ENCODE results near the gene NEGR1.

NEGR1 gene

DNA sequence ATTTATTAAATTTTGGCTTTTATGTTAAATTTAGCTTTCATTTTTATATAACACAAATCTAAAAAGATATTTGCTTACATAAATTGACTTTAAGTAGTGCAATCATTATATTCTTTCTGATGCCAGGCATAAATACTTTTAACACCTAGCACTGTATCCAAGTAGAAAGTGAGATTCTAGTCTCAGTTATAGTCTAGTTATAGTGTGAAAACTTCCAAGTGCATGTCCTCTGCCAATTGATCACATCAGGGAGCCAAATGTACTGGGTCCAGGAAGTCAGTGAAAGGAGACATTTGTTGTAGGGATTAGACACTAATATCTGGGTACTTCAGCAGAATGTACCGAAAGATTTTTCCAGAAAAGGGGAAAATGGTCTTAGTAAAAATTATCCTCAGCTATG lies 910.8 kb downstream of the NEGR1 start:
- H3K36me3 ChIP-seq (ENCODE audit: control insufficient read depth in 2 of 2, insufficient read depth in 2 of 2, low read length in 2 of 2) = no peaks in the 10 kb centered on the region
- H3K9me3 ChIP-seq (ENCODE audit: control insufficient read depth in 2 of 2, low read length in 2 of 2) = no peaks in the 10 kb centered on the region
- no peak overlapping the region for H3K4me3 ChIP-seq (ENCODE audit: low read length in 2 of 2)
- H3K27me3 ChIP-seq (ENCODE audit: control insufficient read depth in 1 of 2, insufficient read depth in 2 of 2, low read length in 2 of 2) = no peaks in the 10 kb centered on the region
- H3K27ac ChIP-seq (ENCODE audit: low read length) = no peak overlapping the region
- no peaks in the 10 kb centered on the region for H3K4me1 ChIP-seq (ENCODE audit: control insufficient read depth, insufficient read depth, low read length)
- no peak overlapping the region for H3K9ac ChIP-seq (ENCODE audit: low read length in 2 of 2)

DNA sequence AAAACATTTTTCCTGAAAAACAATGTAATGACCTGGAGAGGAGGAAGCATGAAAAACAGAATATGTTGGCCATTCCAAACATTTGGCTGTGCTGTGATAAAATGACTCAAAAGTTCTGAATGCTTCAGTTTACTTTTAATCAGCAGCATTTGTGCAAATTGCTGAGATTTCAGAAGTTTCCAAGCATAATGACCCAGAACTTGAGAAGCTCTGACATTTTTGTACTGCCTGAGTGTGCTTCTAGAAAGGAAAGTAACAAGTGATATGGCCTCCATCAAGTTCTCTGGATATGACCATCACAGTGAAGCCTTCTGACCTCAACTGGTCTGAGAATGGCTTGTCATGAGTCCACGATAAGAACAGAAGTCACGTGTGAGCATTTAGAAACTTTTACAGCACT lies 918.1 kb downstream of the NEGR1 start:
- Histone ChIP-seq H3K4me3 (ENCODE audit: low read length in 2 of 2) (no peak overlapping the region), H3K27ac (ENCODE audit: low read length) (no peak overlapping the region), H3K9me3 (ENCODE audit: control insufficient read depth in 2 of 2, low read length in 2 of 2) (no peaks in the 10 kb centered on the region), H3K9ac (ENCODE audit: low read length in 2 of 2) (no peak overlapping the region), H3K4me1 (ENCODE audit: control insufficient read depth, insufficient read depth, low read length) (no peaks in the 10 kb centered on the region), H3K36me3 (ENCODE audit: control insufficient read depth in 2 of 2, insufficient read depth in 2 of 2, low read length in 2 of 2) (no peaks in the 10 kb centered on the region), H3K27me3 (ENCODE audit: control insufficient read depth in 1 of 2, insufficient read depth in 2 of 2, low read length in 2 of 2) (no peaks in the 10 kb centered on the region)

DNA sequence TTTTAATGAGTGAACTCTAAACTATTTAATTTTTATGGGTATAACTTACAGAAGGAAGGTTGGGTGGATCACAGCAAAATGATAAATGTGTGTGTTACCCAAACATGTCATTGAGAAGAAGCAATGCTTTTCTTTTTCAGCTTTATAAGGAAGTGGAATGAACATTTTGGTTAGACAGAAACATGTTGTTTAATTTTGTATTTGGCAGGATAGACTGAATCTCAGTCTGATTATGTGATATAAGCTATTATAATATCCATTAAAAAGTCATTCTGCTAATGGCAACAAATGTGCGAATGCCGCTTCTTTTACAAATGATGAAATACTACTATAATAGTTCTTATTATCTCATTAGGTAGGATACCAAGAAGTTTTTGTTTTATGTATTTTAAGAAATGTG lies 919.6 kb downstream of the NEGR1 start:
- Histone ChIP-seq H3K9ac (ENCODE audit: low read length in 2 of 2) (no peak overlapping the region), H3K9me3 (ENCODE audit: control insufficient read depth in 2 of 2, low read length in 2 of 2) (no peaks in the 10 kb centered on the region), H3K4me3 (ENCODE audit: low read length in 2 of 2) (no peak overlapping the region), H3K36me3 (ENCODE audit: control insufficient read depth in 2 of 2, insufficient read depth in 2 of 2, low read length in 2 of 2) (no peaks in the 10 kb centered on the region), H3K4me1 (ENCODE audit: control insufficient read depth, insufficient read depth, low read length) (no peaks in the 10 kb centered on the region), H3K27ac (ENCODE audit: low read length) (no peak overlapping the region), H3K27me3 (ENCODE audit: control insufficient read depth in 1 of 2, insufficient read depth in 2 of 2, low read length in 2 of 2) (no peaks in the 10 kb centered on the region)

DNA sequence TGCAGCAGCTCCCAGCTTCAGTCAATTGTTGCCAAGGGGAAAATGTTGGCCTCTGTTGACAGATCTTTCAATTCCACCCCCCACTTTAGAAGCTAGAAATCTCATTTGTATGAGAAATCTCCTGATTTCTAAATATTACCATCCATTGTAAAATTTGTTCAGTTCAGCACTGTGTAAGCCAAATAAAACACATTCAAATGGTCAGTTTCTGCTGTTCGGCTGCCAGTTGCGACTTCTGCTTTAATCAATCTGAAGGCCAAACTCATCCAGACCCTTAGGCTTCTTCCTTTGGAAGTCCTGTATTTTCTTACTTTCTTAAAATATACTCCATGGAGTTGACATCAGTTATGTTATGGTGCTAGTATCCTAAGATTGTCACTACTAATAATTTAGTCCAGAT lies 920.3 kb downstream of the NEGR1 start:
- no peaks in the 10 kb centered on the region for H3K27me3 ChIP-seq (ENCODE audit: control insufficient read depth in 1 of 2, insufficient read depth in 2 of 2, low read length in 2 of 2)
- H3K36me3 ChIP-seq (ENCODE audit: control insufficient read depth in 2 of 2, insufficient read depth in 2 of 2, low read length in 2 of 2) = no peaks in the 10 kb centered on the region
- no peaks in the 10 kb centered on the region for H3K9me3 ChIP-seq (ENCODE audit: control insufficient read depth in 2 of 2, low read length in 2 of 2)
- no peaks in the 10 kb centered on the region for H3K4me1 ChIP-seq (ENCODE audit: control insufficient read depth, insufficient read depth, low read length)
- H3K9ac ChIP-seq (ENCODE audit: low read length in 2 of 2) = no peak overlapping the region
- no peak overlapping the region for H3K27ac ChIP-seq (ENCODE audit: low read length)
- H3K4me3 ChIP-seq (ENCODE audit: low read length in 2 of 2) = no peak overlapping the region

DNA sequence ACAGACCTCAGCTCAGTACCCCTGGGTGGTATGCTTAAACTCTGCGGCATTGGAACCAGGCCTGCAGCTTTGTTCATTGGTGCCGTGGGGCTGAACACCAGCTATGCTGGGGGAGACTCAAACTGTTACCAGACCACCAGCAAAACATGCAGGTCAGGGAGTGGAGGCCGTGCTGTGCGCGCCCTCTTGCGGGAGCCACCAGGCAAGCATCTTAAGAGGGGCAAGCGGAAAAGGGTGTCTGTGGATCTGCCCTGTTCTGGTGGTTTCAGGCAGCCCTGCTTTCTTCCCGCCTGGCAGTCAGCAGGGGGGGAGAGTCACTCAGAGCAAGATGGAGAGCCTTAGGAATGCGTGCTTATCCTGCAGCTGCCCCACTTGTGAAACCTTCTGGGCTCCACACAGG lies 924.6 kb downstream of the NEGR1 start:
- no peaks in the 10 kb centered on the region for H3K9me3 ChIP-seq (ENCODE audit: control insufficient read depth in 2 of 2, low read length in 2 of 2)
- H3K27me3 ChIP-seq (ENCODE audit: control insufficient read depth in 1 of 2, insufficient read depth in 2 of 2, low read length in 2 of 2) = no peaks in the 10 kb centered on the region
- H3K36me3 ChIP-seq (ENCODE audit: control insufficient read depth in 2 of 2, insufficient read depth in 2 of 2, low read length in 2 of 2) = no peaks in the 10 kb centered on the region
- no peak overlapping the region for H3K27ac ChIP-seq (ENCODE audit: low read length)
- no peaks in the 10 kb centered on the region for H3K4me1 ChIP-seq (ENCODE audit: control insufficient read depth, insufficient read depth, low read length)
- no peak overlapping the region for H3K4me3 ChIP-seq (ENCODE audit: low read length in 2 of 2)
- H3K9ac ChIP-seq (ENCODE audit: low read length in 2 of 2) = no peak overlapping the region

DNA sequence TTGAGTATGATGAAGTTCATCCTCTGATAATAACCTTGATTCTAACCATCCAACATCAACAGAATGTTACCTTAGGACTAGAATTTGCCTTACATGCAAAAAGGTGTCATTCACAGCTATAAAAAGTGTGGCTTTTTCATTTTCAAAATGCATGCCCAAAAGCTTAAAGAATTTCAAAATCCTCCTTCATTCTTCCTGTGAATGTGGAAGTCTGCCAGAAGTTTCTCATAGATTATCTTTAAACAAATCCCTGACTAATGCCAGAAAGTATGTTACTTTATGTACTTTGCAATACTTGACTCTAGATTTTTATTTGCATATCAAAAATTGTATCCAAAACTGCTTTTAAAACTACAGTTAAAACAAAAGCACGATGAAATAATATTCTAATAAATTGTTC lies 930.9 kb downstream of the NEGR1 start:
- Histone ChIP-seq H3K27me3 (ENCODE audit: control insufficient read depth in 1 of 2, insufficient read depth in 2 of 2, low read length in 2 of 2) (no peaks in the 10 kb centered on the region), H3K4me1 (ENCODE audit: control insufficient read depth, insufficient read depth, low read length) (no peaks in the 10 kb centered on the region), H3K9me3 (ENCODE audit: control insufficient read depth in 2 of 2, low read length in 2 of 2) (no peaks in the 10 kb centered on the region), H3K27ac (ENCODE audit: low read length) (no peak overlapping the region), H3K4me3 (ENCODE audit: low read length in 2 of 2) (no peak overlapping the region), H3K36me3 (ENCODE audit: control insufficient read depth in 2 of 2, insufficient read depth in 2 of 2, low read length in 2 of 2) (no peaks in the 10 kb centered on the region), H3K9ac (ENCODE audit: low read length in 2 of 2) (no peak overlapping the region)

DNA sequence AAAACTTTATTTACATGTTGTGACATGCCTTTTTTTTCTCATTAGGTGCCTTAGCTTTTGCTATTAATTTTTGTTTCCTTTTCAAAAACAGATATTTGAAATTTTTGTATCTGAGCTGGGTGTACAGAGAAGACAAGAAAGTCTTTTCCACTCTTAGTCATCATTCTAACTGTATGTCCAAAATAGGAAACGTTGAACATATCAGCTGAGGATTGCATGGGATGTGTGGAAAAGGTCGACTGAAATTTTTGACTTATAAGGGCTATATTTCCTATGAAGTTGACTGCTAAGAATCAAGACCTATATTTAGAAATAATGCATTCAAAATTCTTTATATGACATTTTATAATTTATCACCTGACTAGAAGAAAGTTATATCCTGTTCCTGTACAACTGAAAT lies 931.5 kb downstream of the NEGR1 start:
- no peaks in the 10 kb centered on the region for H3K9me3 ChIP-seq (ENCODE audit: control insufficient read depth in 2 of 2, low read length in 2 of 2)
- H3K27ac ChIP-seq (ENCODE audit: low read length) = no peak overlapping the region
- no peaks in the 10 kb centered on the region for H3K36me3 ChIP-seq (ENCODE audit: control insufficient read depth in 2 of 2, insufficient read depth in 2 of 2, low read length in 2 of 2)
- no peak overlapping the region for H3K4me3 ChIP-seq (ENCODE audit: low read length in 2 of 2)
- no peaks in the 10 kb centered on the region for H3K27me3 ChIP-seq (ENCODE audit: control insufficient read depth in 1 of 2, insufficient read depth in 2 of 2, low read length in 2 of 2)
- H3K4me1 ChIP-seq (ENCODE audit: control insufficient read depth, insufficient read depth, low read length) = no peaks in the 10 kb centered on the region
- no peak overlapping the region for H3K9ac ChIP-seq (ENCODE audit: low read length in 2 of 2)

DNA sequence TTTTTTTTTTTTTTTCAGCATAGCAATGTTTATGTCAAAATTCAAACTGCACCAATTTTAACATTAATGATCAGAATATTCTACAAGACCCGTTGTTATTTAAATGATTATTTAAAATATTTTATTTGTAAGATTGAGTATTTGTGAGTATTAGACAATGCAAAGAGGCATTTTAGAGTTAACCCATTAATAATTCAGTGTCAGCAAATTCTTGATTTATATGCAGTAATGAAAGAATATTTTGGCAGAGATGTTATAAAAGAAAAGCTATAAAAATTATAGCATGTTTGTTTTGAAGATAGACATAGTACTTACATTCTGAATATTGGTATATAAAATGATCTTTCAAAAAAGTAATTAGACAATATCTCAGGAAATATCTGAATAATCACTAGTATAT lies 932.0 kb downstream of the NEGR1 start:
- H3K4me1 ChIP-seq (ENCODE audit: control insufficient read depth, insufficient read depth, low read length) = no peaks in the 10 kb centered on the region
- H3K27ac ChIP-seq (ENCODE audit: low read length) = no peak overlapping the region
- H3K4me3 ChIP-seq (ENCODE audit: low read length in 2 of 2) = no peak overlapping the region
- no peak overlapping the region for H3K9ac ChIP-seq (ENCODE audit: low read length in 2 of 2)
- H3K36me3 ChIP-seq (ENCODE audit: control insufficient read depth in 2 of 2, insufficient read depth in 2 of 2, low read length in 2 of 2) = no peaks in the 10 kb centered on the region
- H3K9me3 ChIP-seq (ENCODE audit: control insufficient read depth in 2 of 2, low read length in 2 of 2) = no peaks in the 10 kb centered on the region
- H3K27me3 ChIP-seq (ENCODE audit: control insufficient read depth in 1 of 2, insufficient read depth in 2 of 2, low read length in 2 of 2) = no peaks in the 10 kb centered on the region

Measured in stomach smooth muscle (tissue), 2 donors.